Measurements from ENCODE around the gene LIAS. TPM values are rescaled to one million over a fixed set of nuclear protein-coding genes. Genes with fewer than 3 reads are reported as not detected.

Gene LIAS
- total RNA-seq, 1 donor from 2014 or later, result 9.6 TPM

DNA sequence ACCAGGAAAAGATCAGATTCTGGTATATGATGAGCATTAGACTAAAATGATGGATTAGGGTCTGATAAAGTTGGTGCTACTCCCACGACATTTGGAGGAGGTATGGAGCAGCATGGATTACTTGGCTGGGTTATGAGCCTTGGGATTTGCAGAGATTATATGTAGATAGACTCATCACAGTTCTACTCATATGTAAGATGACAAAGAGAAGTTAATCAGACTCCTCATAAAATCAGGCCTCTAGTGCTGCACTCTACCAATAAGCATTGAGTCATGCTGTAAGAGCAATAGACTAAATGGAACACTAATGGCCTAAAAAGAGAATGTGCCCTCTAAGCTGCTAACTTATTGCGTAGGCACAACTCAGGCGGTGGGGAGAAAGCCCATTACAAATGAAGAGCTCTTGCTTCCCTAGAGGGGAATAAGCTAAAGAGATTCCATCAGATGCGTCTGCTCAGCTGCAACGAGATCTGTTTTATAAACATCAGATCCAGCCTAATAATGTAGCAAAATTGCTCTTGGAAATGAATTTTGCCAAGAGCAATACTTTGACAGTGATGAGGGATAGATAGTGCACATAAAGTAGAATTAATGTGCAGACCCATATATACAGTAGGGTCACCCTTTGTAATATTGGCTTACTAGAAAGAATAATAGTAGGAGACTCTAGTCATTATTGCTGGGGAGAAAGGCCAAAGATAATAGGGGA is 17.5 kb downstream of the LIAS start:
- Histone ChIP-seq H3K4me3 (ENCODE audit: insufficient read depth, low read depth, low read length) (no peak overlapping the region), H3K4me2 (ENCODE audit: low read length) (no peak overlapping the region), H3K79me2 (ENCODE audit: insufficient read depth, low read length) (no peaks in the 10 kb centered on the region), H3K36me3 (ENCODE audit: insufficient read depth, low read length) (peaks cover 4% of the 10 kb centered on the region), H3K27ac (ENCODE audit: low read depth, low read length) (no peak overlapping the region), H2AFZ (ENCODE audit: low read depth, low read length) (no peak overlapping the region), H3K27me3 (ENCODE audit: insufficient read depth, low read length) (no peaks in the 10 kb centered on the region), H4K20me1 (ENCODE audit: insufficient read depth, low read length) (no peaks in the 10 kb centered on the region), H3K9me3 (ENCODE audit: insufficient read depth, low read depth, low read length) (no peaks in the 10 kb centered on the region), H3K9ac (ENCODE audit: low read length) (no peak overlapping the region), H3K4me1 (ENCODE audit: insufficient read depth, low read length) (no peaks in the 10 kb centered on the region)
- Mint-ChIP-seq H3K36me3 (ENCODE audit: low read depth, unreplicated experiment) (peaks cover 2% of the 10 kb centered on the region), H3K9me3 (ENCODE audit: unreplicated experiment) (no peaks in the 10 kb centered on the region), H3K4me3 (ENCODE audit: unreplicated experiment) (no peak overlapping the region), H3K27me3 (ENCODE audit: low read depth, unreplicated experiment) (no peaks in the 10 kb centered on the region), H3K4me1 (ENCODE audit: low read depth, unreplicated experiment) (no peaks in the 10 kb centered on the region), H3K27ac (ENCODE audit: unreplicated experiment) (no peak overlapping the region)
- DNase-seq (ENCODE audit: low read depth) (no peak), FAIRE-seq (no peak)
- TF ChIP-seq, protein P1, sequence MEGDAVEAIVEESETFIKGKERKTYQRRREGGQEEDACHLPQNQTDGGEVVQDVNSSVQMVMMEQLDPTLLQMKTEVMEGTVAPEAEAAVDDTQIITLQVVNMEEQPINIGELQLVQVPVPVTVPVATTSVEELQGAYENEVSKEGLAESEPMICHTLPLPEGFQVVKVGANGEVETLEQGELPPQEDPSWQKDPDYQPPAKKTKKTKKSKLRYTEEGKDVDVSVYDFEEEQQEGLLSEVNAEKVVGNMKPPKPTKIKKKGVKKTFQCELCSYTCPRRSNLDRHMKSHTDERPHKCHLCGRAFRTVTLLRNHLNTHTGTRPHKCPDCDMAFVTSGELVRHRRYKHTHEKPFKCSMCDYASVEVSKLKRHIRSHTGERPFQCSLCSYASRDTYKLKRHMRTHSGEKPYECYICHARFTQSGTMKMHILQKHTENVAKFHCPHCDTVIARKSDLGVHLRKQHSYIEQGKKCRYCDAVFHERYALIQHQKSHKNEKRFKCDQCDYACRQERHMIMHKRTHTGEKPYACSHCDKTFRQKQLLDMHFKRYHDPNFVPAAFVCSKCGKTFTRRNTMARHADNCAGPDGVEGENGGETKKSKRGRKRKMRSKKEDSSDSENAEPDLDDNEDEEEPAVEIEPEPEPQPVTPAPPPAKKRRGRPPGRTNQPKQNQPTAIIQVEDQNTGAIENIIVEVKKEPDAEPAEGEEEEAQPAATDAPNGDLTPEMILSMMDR (IDR thresholded peaks at IDR 0.05; ENCODE audit: insufficient read depth, low read depth, low read length), result no peak
- no peak for TF ChIP-seq EZH2 (IDR thresholded peaks at IDR 0.05; ENCODE audit: insufficient read depth, low read length)

DNA sequence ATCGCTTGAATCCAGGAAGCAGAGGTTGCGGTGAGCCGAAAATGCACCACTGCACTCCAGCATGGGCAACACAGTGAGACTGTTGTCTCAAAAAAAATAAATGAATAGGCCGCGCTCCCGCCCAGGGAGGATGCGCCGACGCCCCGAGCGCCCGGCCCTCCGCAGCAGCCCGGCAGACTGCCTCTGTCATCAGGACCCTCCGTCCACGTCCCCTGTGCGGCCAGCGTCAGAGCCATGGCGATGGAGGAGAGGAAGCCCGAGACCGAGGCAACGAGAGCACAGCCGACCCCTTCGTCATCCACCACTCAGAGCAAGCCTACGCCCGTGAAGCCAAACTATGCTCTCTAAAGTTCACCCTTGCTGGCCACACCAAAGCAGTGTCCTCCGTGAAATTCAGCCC is 21.4 kb downstream of the LIAS start:
- FAIRE-seq, result no peak
- Histone ChIP-seq H2AFZ (ENCODE audit: low read depth, low read length) (no peak overlapping the region), H3K79me2 (ENCODE audit: insufficient read depth, low read length) (no peaks in the 10 kb centered on the region), H3K4me3 (ENCODE audit: insufficient read depth, low read depth, low read length) (no peak overlapping the region), H3K4me2 (ENCODE audit: low read length) (no peak overlapping the region), H3K27ac (ENCODE audit: low read depth, low read length) (no peak overlapping the region), H3K4me1 (ENCODE audit: insufficient read depth, low read length) (no peaks in the 10 kb centered on the region), H3K9me3 (ENCODE audit: insufficient read depth, low read depth, low read length) (peaks cover 3% of the 10 kb centered on the region), H4K20me1 (ENCODE audit: insufficient read depth, low read length) (no peaks in the 10 kb centered on the region), H3K27me3 (ENCODE audit: insufficient read depth, low read length) (no peaks in the 10 kb centered on the region), H3K36me3 (ENCODE audit: insufficient read depth, low read length) (no peaks in the 10 kb centered on the region), H3K9ac (ENCODE audit: low read length) (no peak overlapping the region)
- DNase-seq (ENCODE audit: low read depth), result no peak
- Mint-ChIP-seq H3K27me3 (ENCODE audit: low read depth, unreplicated experiment) (no peaks in the 10 kb centered on the region), H3K36me3 (ENCODE audit: low read depth, unreplicated experiment) (peaks cover 6% of the 10 kb centered on the region), H3K27ac (ENCODE audit: unreplicated experiment) (no peak overlapping the region), H3K4me3 (ENCODE audit: unreplicated experiment) (no peak overlapping the region), H3K9me3 (ENCODE audit: unreplicated experiment) (peaks cover 10% of the 10 kb centered on the region), H3K4me1 (ENCODE audit: low read depth, unreplicated experiment) (no peaks in the 10 kb centered on the region)
- TF ChIP-seq, protein P1 (IDR thresholded peaks at IDR 0.05; ENCODE audit: insufficient read depth, low read depth, low read length), result no peak
- TF ChIP-seq EZH2 (IDR thresholded peaks at IDR 0.05; ENCODE audit: insufficient read depth, low read length), result no peak

Measured in astrocyte (in vitro differentiated cells and primary cell).